PC-9 (cell line): ENCODE data around the gene PIK3R6.

ENCODE experiments used
- EZH2 ChIP-seq: fragments of 200-600 bp; sonication (generic); IDR thresholded peaks from 2 replicates; pipeline ENCODE4 v1.8.0; 2017; ENCODE audit warnings: antibody characterized with exemption, low read depth
- TF ChIP-seq, protein P1 (sequence below): fragments of 200-600 bp; sonication (generic); conservative IDR thresholded peaks from 2 replicates; pipeline ENCODE4 v1.6.1; 2017; ENCODE audit warnings: mixed run types, antibody characterized with exemption, mild to moderate bottlenecking, moderate library complexity

GRCh38 chr17:8904686-8905085, 37.2 kb upstream of the PIK3R6 start:
- TF ChIP-seq, protein P1, sequence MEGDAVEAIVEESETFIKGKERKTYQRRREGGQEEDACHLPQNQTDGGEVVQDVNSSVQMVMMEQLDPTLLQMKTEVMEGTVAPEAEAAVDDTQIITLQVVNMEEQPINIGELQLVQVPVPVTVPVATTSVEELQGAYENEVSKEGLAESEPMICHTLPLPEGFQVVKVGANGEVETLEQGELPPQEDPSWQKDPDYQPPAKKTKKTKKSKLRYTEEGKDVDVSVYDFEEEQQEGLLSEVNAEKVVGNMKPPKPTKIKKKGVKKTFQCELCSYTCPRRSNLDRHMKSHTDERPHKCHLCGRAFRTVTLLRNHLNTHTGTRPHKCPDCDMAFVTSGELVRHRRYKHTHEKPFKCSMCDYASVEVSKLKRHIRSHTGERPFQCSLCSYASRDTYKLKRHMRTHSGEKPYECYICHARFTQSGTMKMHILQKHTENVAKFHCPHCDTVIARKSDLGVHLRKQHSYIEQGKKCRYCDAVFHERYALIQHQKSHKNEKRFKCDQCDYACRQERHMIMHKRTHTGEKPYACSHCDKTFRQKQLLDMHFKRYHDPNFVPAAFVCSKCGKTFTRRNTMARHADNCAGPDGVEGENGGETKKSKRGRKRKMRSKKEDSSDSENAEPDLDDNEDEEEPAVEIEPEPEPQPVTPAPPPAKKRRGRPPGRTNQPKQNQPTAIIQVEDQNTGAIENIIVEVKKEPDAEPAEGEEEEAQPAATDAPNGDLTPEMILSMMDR = no peak
- no peak for TF ChIP-seq EZH2
